ENCODE measurements around the gene FAM111B. TPM values are rescaled to one million over a fixed set of nuclear protein-coding genes. Genes with fewer than 3 reads are reported as not detected.
A peak's percentile ranks its signal among the peaks of the same experiment; 100 is the strongest.
"Not testable (repeated sequence)": the region's sequence is repeated elsewhere in the genome, so short reads cannot be mapped to it uniquely, and the experiment has no call there.

The FAM111B gene
- total and polyA plus RNA-seq, 7 experiments from 2014 or later, result 0.11 to 79.8 (median 0.42) TPM; not detected in 3

DNA sequence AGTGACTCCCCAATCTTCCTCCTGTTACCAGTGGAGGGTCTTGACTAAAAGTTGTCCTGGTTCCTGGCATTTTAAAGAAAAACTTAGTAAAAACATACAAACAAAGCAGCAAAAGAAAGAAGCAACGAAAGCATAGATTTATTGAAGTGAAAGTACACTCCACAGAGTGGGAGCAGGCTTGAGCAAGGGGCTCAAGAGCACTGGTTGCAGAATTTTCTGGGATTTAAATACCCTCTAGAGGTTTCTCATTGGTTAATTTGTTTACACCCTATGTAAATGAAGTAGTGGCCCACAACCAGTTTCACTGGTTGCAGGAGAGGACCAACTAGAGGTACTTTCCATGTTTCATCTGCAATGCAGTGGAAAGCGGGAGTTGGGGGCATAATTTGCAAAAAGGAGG, 10.7 kb downstream of the FAM111B start:
- H3K27me3 ChIP-seq (ENCODE audit: control insufficient read depth in 2 of 2, insufficient read depth in 2 of 2, low read length in 2 of 2), result no peaks in the 10 kb centered on the region
- H3K9me3 ChIP-seq (ENCODE audit: control insufficient read depth in 2 of 3, low read length in 3 of 3), result peaks cover 0 to 11% (median 0%) of the 10 kb centered on the region in 3 experiments
- peaks cover 0 to 3% (median 0%) of the 10 kb centered on the region in 5 donors for H3K27me3 Mint-ChIP-seq
- CTCF ChIA-PET, result no interaction called here
- peaks cover 0 to 33% (median 14%) of the 10 kb centered on the region in 11 donors for H3K9me3 Mint-ChIP-seq
- POLR2A ChIA-PET, result no interaction called here
- peaks cover 0 to 25% (median 0%) of the 10 kb centered on the region in 7 donors for H3K4me1 Mint-ChIP-seq
- H3K4me1 ChIP-seq (ENCODE audit: control insufficient read depth in 2 of 2, insufficient read depth in 2 of 2, low read length in 2 of 2), result no peaks in the 10 kb centered on the region
- peaks cover 0 to 84% (median 0%) of the 10 kb centered on the region in 5 donors for H3K36me3 Mint-ChIP-seq
- no peak for DNase-seq
- no peak overlapping the region for H3K4me3 ChIP-seq (ENCODE audit: low read length)
- no peak overlapping the region for H3K27ac ChIP-seq (ENCODE audit: low read depth, low read length)
- intact Hi-C loops (cut with micrococcal nuclease), result no loop called here
- no peak overlapping the region for H3K4me3 Mint-ChIP-seq
- H3K27ac Mint-ChIP-seq, result no peak overlapping the region
- no peaks in the 10 kb centered on the region for H3K36me3 ChIP-seq (ENCODE audit: control insufficient read depth in 2 of 3, insufficient read depth in 3 of 3, low read length in 3 of 3)
- ATAC-seq, result no peak

DNA sequence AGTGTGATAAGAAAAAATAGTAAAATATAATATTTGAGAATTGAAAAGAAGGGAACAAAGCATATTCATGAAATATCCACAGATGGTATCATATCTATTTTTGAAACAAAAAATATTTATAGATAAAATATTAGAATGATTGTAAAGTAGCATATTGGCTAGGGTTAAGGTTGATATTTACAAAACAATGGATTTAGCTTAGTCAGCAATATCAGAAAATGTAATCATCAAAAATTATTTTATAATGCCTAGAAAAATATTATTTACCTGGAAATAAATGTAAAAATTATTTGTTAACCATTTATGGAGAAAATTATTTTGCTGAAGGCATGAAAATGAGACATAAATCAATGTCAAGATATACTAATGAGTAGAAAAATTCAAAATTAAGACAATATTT, 12.8 kb downstream of the FAM111B start:
- DNase-seq (no peak), ATAC-seq (no peak)
- Histone ChIP-seq H3K4me3 (ENCODE audit: low read length) (no peak overlapping the region), H3K9me3 (ENCODE audit: control insufficient read depth in 2 of 3, low read length in 3 of 3) (peaks cover 0 to 11% (median 0%) of the 10 kb centered on the region in 3 experiments), H3K27me3 (ENCODE audit: control insufficient read depth in 2 of 2, insufficient read depth in 2 of 2, low read length in 2 of 2) (no peaks in the 10 kb centered on the region), H3K27ac (ENCODE audit: low read depth, low read length) (no peak overlapping the region), H3K4me1 (ENCODE audit: control insufficient read depth in 2 of 2, insufficient read depth in 2 of 2, low read length in 2 of 2) (no peaks in the 10 kb centered on the region), H3K36me3 (ENCODE audit: control insufficient read depth in 2 of 3, insufficient read depth in 3 of 3, low read length in 3 of 3) (no peaks in the 10 kb centered on the region)
- intact Hi-C loops (cut with micrococcal nuclease), result no loop called here
- ChIA-PET CTCF (interaction anchor here (1.0 kb wide), 1 partner anchor 16 kb away, joined by 3 read pairs; no protein-coding TSS in a partner anchor), POLR2A (no interaction called here)
- Mint-ChIP-seq H3K4me1 (peaks cover 0 to 5% (median 0%) of the 10 kb centered on the region in 7 donors), H3K36me3 (peaks cover 0 to 82% (median 0%) of the 10 kb centered on the region in 5 donors), H3K9me3 (peaks cover 0 to 40% (median 14%) of the 10 kb centered on the region in 11 donors), H3K27me3 (peaks cover 0 to 3% (median 0%) of the 10 kb centered on the region in 5 donors), H3K27ac (no peak overlapping the region), H3K4me3 (no peak overlapping the region)

DNA sequence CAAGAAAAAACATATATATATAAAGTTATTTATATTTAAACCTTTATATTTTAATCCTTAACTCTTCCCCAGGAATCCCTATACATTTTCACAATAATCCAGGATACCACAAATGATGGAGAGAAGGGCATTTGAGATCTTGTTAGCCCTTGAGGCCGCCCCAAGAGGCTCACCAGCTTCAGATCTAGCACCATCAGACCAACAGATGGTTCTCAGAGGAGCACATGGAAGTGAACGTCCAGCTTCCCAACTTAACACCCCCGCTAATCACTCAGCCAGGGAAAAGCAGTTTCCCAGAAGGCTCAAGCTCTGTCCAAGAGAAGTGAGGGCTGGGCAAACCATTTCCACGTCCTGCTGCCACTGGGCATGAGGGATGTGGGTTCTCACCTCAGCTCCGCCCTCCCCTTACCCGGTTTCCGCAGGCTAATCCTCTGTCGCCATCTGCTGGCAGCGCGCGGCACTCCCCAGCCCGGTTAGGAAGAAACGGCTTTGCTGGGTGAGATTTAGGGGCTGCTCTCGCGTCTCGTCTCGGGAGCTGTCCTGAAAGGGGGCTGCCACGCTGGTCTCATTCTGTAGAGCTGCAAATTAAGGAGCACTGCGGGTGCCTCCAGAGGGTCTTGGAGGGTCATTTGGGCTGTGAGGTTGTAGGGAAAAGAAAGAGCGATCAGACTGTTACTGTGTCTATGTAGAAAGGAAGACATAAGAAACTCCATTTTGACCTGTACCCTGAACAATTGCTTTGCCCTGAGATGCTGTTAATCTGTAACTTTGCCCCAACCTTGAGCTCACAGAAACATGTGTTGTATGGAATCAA, 28.8 kb downstream of the FAM111B start:
- Mint-ChIP-seq H3K4me1 (peaks cover 3 to 33% (median 10%) of the 10 kb centered on the region in 7 donors), H3K36me3 (peaks cover 16 to 47% (median 32%) of the 10 kb centered on the region in 5 donors), H3K9me3 (peaks cover 3 to 21% (median 11%) of the 10 kb centered on the region in 11 donors), H3K27me3 (no peaks in the 10 kb centered on the region), H3K4me3 (peak overlapping the region in 9 of 10 donors; percentile 41 to 85 (median 66)), H3K27ac (peak overlapping the region in 5 of 9 donors; percentile 0 to 87 (median 68))
- Histone ChIP-seq H3K4me3 (ENCODE audit: low read length) (no peak overlapping the region), H3K4me1 (ENCODE audit: control insufficient read depth in 2 of 2, insufficient read depth in 2 of 2, low read length in 2 of 2) (peaks cover 4 to 5% of the 10 kb centered on the region in 2 donors), H3K27ac (ENCODE audit: low read depth, low read length) (no peak overlapping the region), H3K36me3 (ENCODE audit: control insufficient read depth in 2 of 3, insufficient read depth in 3 of 3, low read length in 3 of 3) (peaks cover 0 to 29% (median 0%) of the 10 kb centered on the region in 3 experiments), H3K9me3 (ENCODE audit: control insufficient read depth in 2 of 3, low read length in 3 of 3) (peaks cover 0 to 6% (median 0%) of the 10 kb centered on the region in 3 experiments), H3K27me3 (ENCODE audit: control insufficient read depth in 2 of 2, insufficient read depth in 2 of 2, low read length in 2 of 2) (no peaks in the 10 kb centered on the region)
- ATAC-seq (peak; percentile 100), DNase-seq (peak; percentile 72 to 92 (median 84))
- ChIA-PET POLR2A (interaction anchor here (0.6 to 0.8 kb wide), 2 partner anchors 9 to 83 kb away, joined by 3 read pairs; no protein-coding TSS in a partner anchor), CTCF (interaction anchor here (0.6 to 1.9 kb wide), 22 partner anchors 9 to 1799 kb away, joined by 3 to 22 read pairs (median 4); partner anchors contain the start of gene DTX4)
- intact Hi-C loops (cut with micrococcal nuclease), result loop anchor here (1.0 to 5.0 kb wide), 10 partner anchors 8 to 482 kb away; no protein-coding TSS in a partner anchor

DNA sequence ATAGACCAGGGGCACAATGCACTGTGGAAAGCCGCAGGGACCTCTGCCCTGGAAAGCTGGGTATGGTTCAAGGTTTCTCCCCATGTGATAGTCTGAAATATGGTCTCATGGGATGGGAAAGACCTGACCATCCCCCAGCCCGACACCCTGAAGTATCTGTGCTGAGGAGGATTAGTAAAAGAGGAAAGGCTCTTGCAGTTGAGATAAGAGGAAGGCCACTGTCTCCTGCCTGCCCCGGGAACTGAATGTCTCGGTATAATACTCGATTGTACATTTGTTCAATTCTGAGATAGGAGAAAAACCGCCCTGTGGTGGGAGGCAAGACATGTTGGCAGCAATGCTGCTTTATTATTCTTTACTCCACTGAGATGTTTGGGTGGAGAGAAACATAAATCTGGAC, 29.5 kb downstream of the FAM111B start:
- not testable (repeated sequence) for H3K4me3 ChIP-seq (ENCODE audit: low read length); H3K27me3 ChIP-seq (ENCODE audit: control insufficient read depth in 2 of 2, insufficient read depth in 2 of 2, low read length in 2 of 2); H3K4me1 ChIP-seq (ENCODE audit: control insufficient read depth in 2 of 2, insufficient read depth in 2 of 2, low read length in 2 of 2); H3K9me3 ChIP-seq (ENCODE audit: control insufficient read depth in 2 of 3, low read length in 3 of 3); DNase-seq; H3K27ac ChIP-seq (ENCODE audit: low read depth, low read length); H3K27me3 Mint-ChIP-seq; H3K27ac Mint-ChIP-seq; ATAC-seq
- Mint-ChIP-seq H3K4me3 (peak overlapping the region in 1 of 10 donors; percentile 76), H3K4me1 (peaks cover 8 to 40% (median 16%) of the 10 kb centered on the region in 7 donors), H3K9me3 (peaks cover 0 to 15% (median 7%) of the 10 kb centered on the region in 11 donors), H3K36me3 (peaks cover 13 to 40% (median 25%) of the 10 kb centered on the region in 5 donors)
- POLR2A ChIA-PET, result interaction anchor here (0.8 kb wide), 1 partner anchor 8 kb away, joined by 3 read pairs; no protein-coding TSS in a partner anchor
- H3K36me3 ChIP-seq (ENCODE audit: control insufficient read depth in 2 of 3, insufficient read depth in 3 of 3, low read length in 3 of 3), result peaks cover 0 to 27% (median 0%) of the 10 kb centered on the region in 3 experiments
- intact Hi-C loops (cut with micrococcal nuclease), result loop anchor here (1.0 to 5.0 kb wide), 10 partner anchors 8 to 482 kb away; no protein-coding TSS in a partner anchor
- CTCF ChIA-PET, result interaction anchor here (0.8 to 1.9 kb wide), 13 partner anchors 9 to 410 kb away, joined by 3 to 22 read pairs (median 4); partner anchors contain the start of gene DTX4

DNA sequence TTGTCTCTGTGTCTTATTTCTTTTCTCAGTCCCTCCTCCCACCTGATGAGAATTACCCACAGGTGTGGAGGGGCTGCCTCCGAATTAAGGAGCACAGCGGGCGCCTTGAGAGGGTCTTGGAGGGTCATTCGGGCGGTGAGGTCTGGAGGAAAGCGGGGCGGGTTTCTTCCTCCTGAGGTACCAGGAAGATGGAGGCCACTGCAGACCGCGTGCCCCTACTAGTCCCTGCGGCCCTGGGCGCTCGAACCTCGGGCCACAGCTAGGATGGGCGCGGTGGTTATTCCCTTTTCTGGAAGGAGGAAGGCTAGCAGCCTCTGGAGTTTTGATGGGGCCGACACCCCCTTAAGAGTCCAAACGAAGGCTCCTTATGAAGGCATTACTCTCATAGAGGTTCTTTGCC, 30.2 kb downstream of the FAM111B start:
- H3K36me3 ChIP-seq (ENCODE audit: control insufficient read depth in 2 of 3, insufficient read depth in 3 of 3, low read length in 3 of 3), result peaks cover 0 to 20% (median 0%) of the 10 kb centered on the region in 3 experiments
- Mint-ChIP-seq H3K27me3 (no peaks in the 10 kb centered on the region), H3K27ac (no peak overlapping the region), H3K4me1 (peaks cover 13 to 46% (median 23%) of the 10 kb centered on the region in 7 donors), H3K4me3 (no peak overlapping the region), H3K9me3 (peaks cover 0 to 8% (median 5%) of the 10 kb centered on the region in 11 donors), H3K36me3 (peaks cover 11 to 34% (median 22%) of the 10 kb centered on the region in 5 donors)
- POLR2A ChIA-PET, result no interaction called here
- no peak for DNase-seq
- ATAC-seq, result no peak
- H3K27ac ChIP-seq (ENCODE audit: low read depth, low read length), result no peak overlapping the region
- H3K4me3 ChIP-seq (ENCODE audit: low read length), result no peak overlapping the region
- peaks cover 9 to 11% of the 10 kb centered on the region in 2 donors for H3K4me1 ChIP-seq (ENCODE audit: control insufficient read depth in 2 of 2, insufficient read depth in 2 of 2, low read length in 2 of 2)
- H3K27me3 ChIP-seq (ENCODE audit: control insufficient read depth in 2 of 2, insufficient read depth in 2 of 2, low read length in 2 of 2), result no peaks in the 10 kb centered on the region
- intact Hi-C loops (cut with micrococcal nuclease), result loop anchor here (2.0 to 5.0 kb wide), 2 partner anchors 350 to 482 kb away; no protein-coding TSS in a partner anchor
- CTCF ChIA-PET, result interaction anchor here (1.9 kb wide), 1 partner anchor 42 kb away, joined by 10 read pairs; no protein-coding TSS in a partner anchor
- H3K9me3 ChIP-seq (ENCODE audit: control insufficient read depth in 2 of 3, low read length in 3 of 3), result no peaks in the 10 kb centered on the region

DNA sequence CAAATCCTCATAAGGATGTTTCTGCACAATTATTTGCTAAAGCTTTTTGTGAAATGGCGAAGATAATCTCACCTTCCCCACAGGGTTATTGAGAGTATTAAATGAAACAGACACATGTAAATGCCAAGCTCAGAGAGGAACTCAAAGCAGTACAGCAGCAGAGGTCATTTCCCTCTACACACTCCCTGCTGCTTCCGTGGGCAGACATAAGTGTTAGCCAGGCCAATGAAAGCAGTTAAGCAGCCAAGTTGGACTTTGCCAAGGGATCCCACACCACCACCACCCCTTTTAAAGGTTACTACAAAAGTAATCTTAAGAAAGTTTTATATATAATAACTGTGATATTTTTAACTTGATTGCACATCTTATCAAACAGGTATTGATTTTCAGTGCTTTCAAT, 31.6 kb downstream of the FAM111B start:
- Histone ChIP-seq H3K27me3 (ENCODE audit: control insufficient read depth in 2 of 2, insufficient read depth in 2 of 2, low read length in 2 of 2) (no peaks in the 10 kb centered on the region), H3K4me3 (ENCODE audit: low read length) (no peak overlapping the region), H3K4me1 (ENCODE audit: control insufficient read depth in 2 of 2, insufficient read depth in 2 of 2, low read length in 2 of 2) (peaks cover 14 to 15% of the 10 kb centered on the region in 2 donors), H3K9me3 (ENCODE audit: control insufficient read depth in 2 of 3, low read length in 3 of 3) (no peaks in the 10 kb centered on the region), H3K27ac (ENCODE audit: low read depth, low read length) (no peak overlapping the region), H3K36me3 (ENCODE audit: control insufficient read depth in 2 of 3, insufficient read depth in 3 of 3, low read length in 3 of 3) (peaks cover 0 to 19% (median 0%) of the 10 kb centered on the region in 3 experiments)
- no peaks in the 10 kb centered on the region for H3K27me3 Mint-ChIP-seq
- ATAC-seq, result no peak
- H3K4me1 Mint-ChIP-seq, result peaks cover 20 to 55% (median 36%) of the 10 kb centered on the region in 7 donors
- ChIA-PET CTCF (no interaction called here), POLR2A (no interaction called here)
- no peaks in the 10 kb centered on the region for H3K9me3 Mint-ChIP-seq
- no peak overlapping the region for H3K27ac Mint-ChIP-seq
- DNase-seq, result no peak
- peaks cover 0 to 22% (median 7%) of the 10 kb centered on the region in 5 donors for H3K36me3 Mint-ChIP-seq
- intact Hi-C loops (cut with micrococcal nuclease), result loop anchor here in 1 of 2 donors (5.0 kb wide), 1 partner anchor 351 kb away; no protein-coding TSS in a partner anchor
- no peak overlapping the region for H3K4me3 Mint-ChIP-seq

All from naive thymus-derived CD4-positive, alpha-beta T cell (primary cell).